H1 (cell line): ENCODE data around the gene PSMD9. TPM values are rescaled to one million over a fixed set of nuclear protein-coding genes. Genes with fewer than 3 reads are reported as not detected.

ENCODE experiments used
- ATF2 ChIP-seq: IDR thresholded peaks from 2 replicates; pipeline ENCODE4 v1.6.1; 2012; ENCODE audit warnings: low read length, inconsistent platforms
- BACH1 ChIP-seq: IDR thresholded peaks from 2 replicates; pipeline ENCODE4 v1.6.1; 2012; ENCODE audit warnings: low read length, improper control_type of control experiment
- CEBPB ChIP-seq: IDR thresholded peaks from 2 replicates; pipeline ENCODE4 v1.6.1; 2012; ENCODE audit warnings: low read depth, low read length
- CHD7 ChIP-seq: fragments of 300-600 bp; sonication (generic); IDR thresholded peaks from 2 replicates; pipeline ENCODE4 v1.7.1; 2012; ENCODE audit warnings: low read length, moderate library complexity, mild to moderate bottlenecking, inconsistent platforms; ENCODE audit not compliant: insufficient replicate concordance
- CREB1 ChIP-seq: IDR thresholded peaks from 2 replicates; pipeline ENCODE4 v1.6.1; 2012; ENCODE audit warnings: inconsistent platforms
- CTBP2 ChIP-seq: IDR thresholded peaks from 2 replicates; pipeline ENCODE4 v1.7.0; 2011; ENCODE audit warnings: borderline replicate concordance, mild to moderate bottlenecking, moderate library complexity, mixed read lengths, low read length; ENCODE audit not compliant: insufficient read depth, insufficient read length
- NANOG ChIP-seq: IDR thresholded peaks from 2 replicates; pipeline ENCODE4 v1.6.1; 2011; ENCODE audit warnings: low read length, low read depth, mild to moderate bottlenecking, inconsistent platforms; ENCODE audit not compliant: insufficient read depth, poor library complexity, severe bottlenecking
- SUZ12 ChIP-seq: fragments of 200-600 bp; sonication (generic); IDR thresholded peaks from 2 replicates; pipeline ENCODE4 v1.6.1; 2012; ENCODE audit warnings: mild to moderate bottlenecking, inconsistent platforms, low read length, moderate library complexity, mixed read lengths
- YY1 ChIP-seq: IDR thresholded peaks from 2 replicates; pipeline ENCODE4 v1.6.1; 2011; ENCODE audit warnings: low read depth, mild to moderate bottlenecking, low read length
- polyA plus RNA-seq, 7 experiments: library from polyadenylated mRNA; depleted of rRNA in 3 of 7; stranded (reverse) in 5 of 7; unstranded in 2 of 7; fragments of >200 nt in 5 of 7; fragments of 200-250 nt in 2 of 7; gene quantifications; 1 replicate in 5 of 7; 2 replicates in 1 of 7; 4 replicates in 1 of 7; pipeline versions ENCODE4 v1.2.1 to v1.2.3, GENCODE V29; 2011 to 2013; ENCODE audit warnings: missing spikeins in 2 of 7, mixed read lengths in 2 of 7
- total RNA-seq: library from RNA; stranded (reverse); fragmentation: NEBNext Ultra II Directional; extraction: Animal tissue kit (Norgen Biotek cat#: 25700); gene quantifications from 2 replicates; pipeline ENCODE4 v1.2.1, GENCODE V29; 2021

Gene PSMD9
- total and polyA plus RNA-seq, 2 of the 8 experiments (the other 6 are each of a cell fraction or from before 2014, with no cell fraction given), result 28.8 to 36.1 TPM

GRCh38 chr12:121843236-121843982 lies 45.2 kb upstream of the PSMD9 start (continued):
- TF ChIP-seq CHD7 (no peak), YY1 (no peak), SUZ12 (no peak), CREB1 (no peak), CTBP2 (no peak), CEBPB (no peak), NANOG (no peak), BACH1 (no peak), ATF2 (no peak)
